B cell (primary cell): ENCODE data around the gene TOM1L2.

Experiments
- EZH2 ChIP-seq: IDR thresholded peaks from 2 replicates; pipeline ENCODE4 v1.6.1; 2012; ENCODE audit warnings: borderline replicate concordance, low read depth, mild to moderate bottlenecking, moderate library complexity, low read length; ENCODE audit not compliant: insufficient read depth, poor library complexity, severe bottlenecking
- TF ChIP-seq, protein P1 (sequence below): fragments of 200-600 bp; IDR thresholded peaks from one replicate; pipeline ENCODE4 v1.8.0; 2022; ENCODE audit warnings: antibody characterized with exemption, mild to moderate bottlenecking

DNA sequence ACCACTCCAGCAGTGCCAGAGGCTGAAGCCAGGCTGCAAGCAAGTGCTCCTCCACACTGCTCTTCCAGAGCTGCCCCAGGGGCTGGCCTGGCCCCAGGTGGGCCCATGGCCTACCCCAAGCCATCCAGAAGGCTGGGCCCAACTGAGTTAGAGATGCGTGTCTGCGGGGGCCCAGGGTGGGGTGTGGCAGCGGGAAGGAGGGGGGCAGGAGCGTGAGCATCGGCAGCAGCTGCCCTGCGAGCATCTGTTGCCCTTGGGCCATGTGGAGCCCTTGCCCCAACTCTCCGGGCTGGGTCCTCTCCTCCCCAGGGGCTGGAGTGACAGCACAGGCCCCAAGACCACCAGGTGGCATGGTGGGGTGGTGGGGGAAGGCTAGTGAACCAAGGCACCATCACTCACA, 128.1 kb downstream of the TOM1L2 start:
- TF ChIP-seq, protein P1, sequence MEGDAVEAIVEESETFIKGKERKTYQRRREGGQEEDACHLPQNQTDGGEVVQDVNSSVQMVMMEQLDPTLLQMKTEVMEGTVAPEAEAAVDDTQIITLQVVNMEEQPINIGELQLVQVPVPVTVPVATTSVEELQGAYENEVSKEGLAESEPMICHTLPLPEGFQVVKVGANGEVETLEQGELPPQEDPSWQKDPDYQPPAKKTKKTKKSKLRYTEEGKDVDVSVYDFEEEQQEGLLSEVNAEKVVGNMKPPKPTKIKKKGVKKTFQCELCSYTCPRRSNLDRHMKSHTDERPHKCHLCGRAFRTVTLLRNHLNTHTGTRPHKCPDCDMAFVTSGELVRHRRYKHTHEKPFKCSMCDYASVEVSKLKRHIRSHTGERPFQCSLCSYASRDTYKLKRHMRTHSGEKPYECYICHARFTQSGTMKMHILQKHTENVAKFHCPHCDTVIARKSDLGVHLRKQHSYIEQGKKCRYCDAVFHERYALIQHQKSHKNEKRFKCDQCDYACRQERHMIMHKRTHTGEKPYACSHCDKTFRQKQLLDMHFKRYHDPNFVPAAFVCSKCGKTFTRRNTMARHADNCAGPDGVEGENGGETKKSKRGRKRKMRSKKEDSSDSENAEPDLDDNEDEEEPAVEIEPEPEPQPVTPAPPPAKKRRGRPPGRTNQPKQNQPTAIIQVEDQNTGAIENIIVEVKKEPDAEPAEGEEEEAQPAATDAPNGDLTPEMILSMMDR: no peak
- TF ChIP-seq EZH2: no peak
